OCI-LY3 (cell line): ENCODE measurements around the gene COX5B.

Experiments used
- EZH2phosphoT487 ChIP-seq: fragments of 200-600 bp; shearing (Covaris generic); IDR thresholded peaks from 2 replicates; pipeline ENCODE4 v1.6.1; 2018; ENCODE audit warnings: antibody characterized with exemption, mixed run types, low read depth
- TF ChIP-seq, protein P1 (sequence below): fragments of 200-600, 300-600 bp; sonication (generic); IDR thresholded peaks from 2 replicates; pipeline ENCODE4 v1.5.1; 2014; ENCODE audit warnings: antibody characterized with exemption, low read length, low read depth

DNA sequence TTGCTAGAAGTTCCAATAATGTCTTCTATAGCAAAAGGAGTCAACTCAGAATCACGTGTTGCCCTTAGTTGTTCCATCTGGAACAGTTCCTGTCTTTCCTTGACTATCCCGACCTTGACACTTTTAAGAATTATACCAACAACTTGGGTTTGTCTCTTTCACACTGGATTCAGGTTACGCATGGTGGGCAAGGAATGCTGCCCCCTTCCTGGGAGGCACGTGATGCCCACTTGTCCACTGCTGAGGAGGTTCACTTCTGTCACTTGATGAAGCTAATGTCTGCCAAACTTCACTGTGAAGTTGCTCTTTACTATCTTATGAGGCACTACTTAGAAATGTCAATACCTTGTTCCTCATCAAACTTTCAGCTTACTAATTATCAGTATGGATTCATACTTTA, 5.3 kb downstream of the COX5B start:
- TF ChIP-seq, protein P1, sequence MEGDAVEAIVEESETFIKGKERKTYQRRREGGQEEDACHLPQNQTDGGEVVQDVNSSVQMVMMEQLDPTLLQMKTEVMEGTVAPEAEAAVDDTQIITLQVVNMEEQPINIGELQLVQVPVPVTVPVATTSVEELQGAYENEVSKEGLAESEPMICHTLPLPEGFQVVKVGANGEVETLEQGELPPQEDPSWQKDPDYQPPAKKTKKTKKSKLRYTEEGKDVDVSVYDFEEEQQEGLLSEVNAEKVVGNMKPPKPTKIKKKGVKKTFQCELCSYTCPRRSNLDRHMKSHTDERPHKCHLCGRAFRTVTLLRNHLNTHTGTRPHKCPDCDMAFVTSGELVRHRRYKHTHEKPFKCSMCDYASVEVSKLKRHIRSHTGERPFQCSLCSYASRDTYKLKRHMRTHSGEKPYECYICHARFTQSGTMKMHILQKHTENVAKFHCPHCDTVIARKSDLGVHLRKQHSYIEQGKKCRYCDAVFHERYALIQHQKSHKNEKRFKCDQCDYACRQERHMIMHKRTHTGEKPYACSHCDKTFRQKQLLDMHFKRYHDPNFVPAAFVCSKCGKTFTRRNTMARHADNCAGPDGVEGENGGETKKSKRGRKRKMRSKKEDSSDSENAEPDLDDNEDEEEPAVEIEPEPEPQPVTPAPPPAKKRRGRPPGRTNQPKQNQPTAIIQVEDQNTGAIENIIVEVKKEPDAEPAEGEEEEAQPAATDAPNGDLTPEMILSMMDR = no peak
- no peak for TF ChIP-seq EZH2phosphoT487
